Smooth muscle cell (in vitro differentiated cells): ENCODE results near the gene GNAO1. TPM values are rescaled to one million over a fixed set of nuclear protein-coding genes. Genes with fewer than 3 reads are reported as not detected.

Experiments
- DNase-seq: peaks from one replicate; lab custom pipeline; 2025; ENCODE audit not compliant: unreplicated experiment; lab: John Stamatoyannopoulos, UW
- H2AFZ ChIP-seq: fragments of 200-600 bp; sonication (generic); 2 replicates; pipeline ENCODE4 v1.6.0; 2016; ENCODE audit warnings: antibody characterized with exemption, low read depth, mild to moderate bottlenecking
- H3F3A ChIP-seq: fragments of 200-600 bp; sonication (generic); 2 replicates; pipeline ENCODE4 v1.6.0; 2017; ENCODE audit warnings: antibody characterized with exemption, low read depth
- H3K27ac ChIP-seq: fragments of 200-600 bp; sonication (generic); 2 replicates; pipeline ENCODE4 v1.5.1; 2016; ENCODE audit warnings: low read depth, mild to moderate bottlenecking
- H3K27me3 ChIP-seq: fragments of 200-600 bp; sonication (generic); 2 replicates; pipeline ENCODE4 v1.6.1; 2016; ENCODE audit warnings: low read depth, mild to moderate bottlenecking
- H3K36me3 ChIP-seq: fragments of 200-600 bp; sonication (generic); 2 replicates; pipeline ENCODE4 v1.5.1; 2016; ENCODE audit warnings: low read depth
- H3K4me1 ChIP-seq: fragments of 200-600 bp; sonication (generic); 2 replicates; pipeline ENCODE4 v1.5.1; 2016; ENCODE audit warnings: low read depth
- H3K4me2 ChIP-seq: fragments of 200-600 bp; sonication (generic); 2 replicates; pipeline ENCODE4 v1.6.0; 2016; ENCODE audit warnings: mild to moderate bottlenecking
- H3K4me3 ChIP-seq: fragments of 200-600 bp; sonication (generic); 2 replicates; pipeline ENCODE4 v1.5.1; 2016; ENCODE audit warnings: mild to moderate bottlenecking
- H3K79me2 ChIP-seq: fragments of 200-600 bp; sonication (generic); 2 replicates; pipeline ENCODE4 v1.6.0; 2016; ENCODE audit warnings: low read depth, mild to moderate bottlenecking
- H3K9ac ChIP-seq: fragments of 200-600 bp; sonication (generic); 2 replicates; pipeline ENCODE4 v1.6.0; 2016; ENCODE audit warnings: low read depth
- H3K9me3 ChIP-seq: fragments of 200-600 bp; sonication (generic); replicated peaks from 2 replicates; pipeline ENCODE4 v1.5.1; 2016; ENCODE audit warnings: low read depth
- H4K20me1 ChIP-seq: fragments of 200-600 bp; sonication (generic); 2 replicates; pipeline ENCODE4 v1.6.0; 2016; ENCODE audit warnings: low read depth
- CTCF ChIP-seq: fragments of 200-600 bp; sonication (generic); IDR thresholded peaks from 2 replicates; pipeline ENCODE4 v1.5.1; 2017; ENCODE audit warnings: borderline replicate concordance, mild to moderate bottlenecking, antibody characterized with exemption; ENCODE audit not compliant: insufficient read depth, poor library complexity, severe bottlenecking
- WGBS: methylation state at CpG from one replicate; pipeline ENCODE4 v1.1.7; 2016; ENCODE audit warnings: low lambda C conversion rate; 5-methylcytosine and 5-hydroxymethylcytosine counted together
- polyA plus RNA-seq: library from polyadenylated mRNA; unstranded; fragments of >200 nt; fragmentation: Nextera tagmentation; extraction: Ambion mirVana; gene quantifications from 2 replicates; pipeline ENCODE4 v1.2.1, GENCODE V29; 2016
- total RNA-seq: library from RNA; depleted of rRNA; stranded (reverse); fragments of >200 nt; gene quantifications from 2 replicates; pipeline ENCODE4 v1.2.3, GENCODE V29; 2014

GNAO1 gene
- total and polyA plus RNA-seq, 2 experiments from 2014 or later: 1.7 to 3.7 TPM

GRCh38 chr16:56302506-56302905, 111.2 kb downstream of the GNAO1 start:
- Histone ChIP-seq H4K20me1 (no peaks in the 10 kb centered on the region), H2AFZ (no peak overlapping the region), H3F3A (no peaks in the 10 kb centered on the region), H3K9ac (no peak overlapping the region), H3K79me2 (no peaks in the 10 kb centered on the region), H3K4me2 (no peak overlapping the region), H3K4me3 (no peak overlapping the region), H3K36me3 (no peaks in the 10 kb centered on the region), H3K9me3 (no peaks in the 10 kb centered on the region), H3K27me3 (no peaks in the 10 kb centered on the region), H3K27ac (no peak overlapping the region), H3K4me1 (peaks cover 43% of the 10 kb centered on the region)
- WGBS: 95% methylated on average over 5 of the region's 5 CpGs
- no peak for TF ChIP-seq CTCF
- DNase-seq: no peak

- H3F3A ChIP-seq: no peaks in the 10 kb centered on the region
- H3K79me2 ChIP-seq: no peaks in the 10 kb centered on the region
- no peak overlapping the region for H2AFZ ChIP-seq
- 95% methylated on average over 13 of the region's 13 CpGs for WGBS
- no peaks in the 10 kb centered on the region for H3K36me3 ChIP-seq
- peaks cover 43% of the 10 kb centered on the region for H3K4me1 ChIP-seq
- no peaks in the 10 kb centered on the region for H4K20me1 ChIP-seq
- TF ChIP-seq CTCF: no peak
- H3K4me2 ChIP-seq: no peak overlapping the region
- H3K4me3 ChIP-seq: no peak overlapping the region
- H3K27ac ChIP-seq: no peak overlapping the region
- no peak for DNase-seq
- H3K9ac ChIP-seq: no peak overlapping the region
- H3K27me3 ChIP-seq: no peaks in the 10 kb centered on the region
- no peaks in the 10 kb centered on the region for H3K9me3 ChIP-seq
Measured at GRCh38 chr16:56303066-56303715, 111.9 kb downstream of the GNAO1 start.

- WGBS: 90% methylated on average over 6 of the region's 6 CpGs
- no peak for TF ChIP-seq CTCF
Measured at GRCh38 chr16:56303880-56304279, 112.6 kb downstream of the GNAO1 start.

GRCh38 chr16:56305956-56306565, 114.8 kb downstream of the GNAO1 start:
- Histone ChIP-seq H4K20me1 (no peaks in the 10 kb centered on the region), H3K4me1 (peaks cover 19% of the 10 kb centered on the region), H3K4me3 (no peak overlapping the region), H3F3A (no peaks in the 10 kb centered on the region), H3K9me3 (no peaks in the 10 kb centered on the region), H2AFZ (no peak overlapping the region), H3K27me3 (no peaks in the 10 kb centered on the region), H3K4me2 (peak overlapping the region; percentile 51), H3K27ac (no peak overlapping the region), H3K9ac (no peak overlapping the region), H3K79me2 (no peaks in the 10 kb centered on the region), H3K36me3 (no peaks in the 10 kb centered on the region)
- WGBS: 34% methylated on average over 9 of the region's 9 CpGs
- no peak for TF ChIP-seq CTCF
- DNase-seq: no peak

More at GRCh38 chr16:56303880-56304279, 112.6 kb downstream of the GNAO1 start:
- H3K4me3 ChIP-seq: no peak overlapping the region
- H3F3A ChIP-seq: no peaks in the 10 kb centered on the region
- H3K36me3 ChIP-seq: no peaks in the 10 kb centered on the region
- no peak overlapping the region for H3K9ac ChIP-seq
- H3K4me1 ChIP-seq: peaks cover 41% of the 10 kb centered on the region
- no peak overlapping the region for H3K27ac ChIP-seq
- H4K20me1 ChIP-seq: no peaks in the 10 kb centered on the region
- H3K27me3 ChIP-seq: no peaks in the 10 kb centered on the region
- H3K4me2 ChIP-seq: no peak overlapping the region
- no peaks in the 10 kb centered on the region for H3K79me2 ChIP-seq
- DNase-seq: no peak
- H2AFZ ChIP-seq: no peak overlapping the region
- H3K9me3 ChIP-seq: no peaks in the 10 kb centered on the region
